Osteocyte (in vitro differentiated cells): ENCODE data around the gene PLEK2. TPM values are rescaled to one million over a fixed set of nuclear protein-coding genes. Genes with fewer than 3 reads are reported as not detected.

Experiments used
- DNase-seq: peaks from one replicate; pipeline ENCODE4 v3.0.0; 2021; ENCODE audit warnings: mixed read lengths; ENCODE audit not compliant: unreplicated experiment; ENCODE audit errors: extremely low spot score
- H3K27ac Mint-ChIP-seq: one replicate; pipeline ENCODE4 v1.8.0; 2021; ENCODE audit warnings: mild to moderate bottlenecking, mixed read lengths; ENCODE audit not compliant: unreplicated experiment
- H3K27me3 Mint-ChIP-seq: one replicate; pipeline ENCODE4 v1.8.0; 2021; ENCODE audit warnings: mixed read lengths; ENCODE audit not compliant: unreplicated experiment
- H3K36me3 Mint-ChIP-seq: one replicate; pipeline ENCODE4 v1.8.0; 2021; ENCODE audit warnings: mixed read lengths; ENCODE audit not compliant: unreplicated experiment
- H3K4me1 Mint-ChIP-seq: one replicate; pipeline ENCODE4 v1.8.0; 2021; ENCODE audit warnings: mixed read lengths; ENCODE audit not compliant: unreplicated experiment
- H3K4me3 Mint-ChIP-seq: one replicate; pipeline ENCODE4 v1.8.0; 2021; ENCODE audit warnings: mild to moderate bottlenecking, moderate library complexity, mixed read lengths; ENCODE audit not compliant: unreplicated experiment
- H3K9me3 Mint-ChIP-seq: one replicate; pipeline ENCODE4 v1.8.0; 2021; ENCODE audit warnings: mixed read lengths; ENCODE audit not compliant: unreplicated experiment
- CTCF ChIP-seq: fragments of 200-600 bp; sonication (generic); IDR thresholded peaks from 2 replicates; pipeline ENCODE4 v1.5.0; 2021; ENCODE audit warnings: antibody characterized with exemption, mild to moderate bottlenecking, moderate library complexity
- total RNA-seq: library from RNA; stranded (reverse); gene quantifications from 2 replicates; pipeline ENCODE4 v1.2.1, GENCODE V29; 2021

The PLEK2 gene
- total RNA-seq, 1 donor from 2014 or later: not detected

GRCh38 chr14:67423424-67423823 lies 11.5 kb upstream of the PLEK2 start:
- Mint-ChIP-seq H3K9me3 (no peaks in the 10 kb centered on the region), H3K4me3 (no peak overlapping the region), H3K36me3 (no peaks in the 10 kb centered on the region), H3K27ac (no peak overlapping the region), H3K4me1 (no peaks in the 10 kb centered on the region), H3K27me3 (peaks cover 8% of the 10 kb centered on the region)
- no peak for TF ChIP-seq CTCF
- no peak for DNase-seq

GRCh38 chr14:67421356-67422224 lies 9.6 kb upstream of the PLEK2 start:
- no peaks in the 10 kb centered on the region for H3K36me3 Mint-ChIP-seq
- no peak for TF ChIP-seq CTCF
- H3K4me3 Mint-ChIP-seq: no peak overlapping the region
- no peak for DNase-seq
- no peak overlapping the region for H3K27ac Mint-ChIP-seq
- H3K4me1 Mint-ChIP-seq: no peaks in the 10 kb centered on the region
- H3K9me3 Mint-ChIP-seq: no peaks in the 10 kb centered on the region
- H3K27me3 Mint-ChIP-seq: peaks cover 8% of the 10 kb centered on the region

- Mint-ChIP-seq H3K4me3 (no peak overlapping the region), H3K9me3 (no peaks in the 10 kb centered on the region), H3K27me3 (peaks cover 4% of the 10 kb centered on the region), H3K27ac (no peak overlapping the region), H3K4me1 (no peaks in the 10 kb centered on the region), H3K36me3 (no peaks in the 10 kb centered on the region)
- TF ChIP-seq CTCF: no peak
- no peak for DNase-seq
These were observed 8.3 kb upstream of the PLEK2 start for GRCh38 chr14:67420102-67420739.

GRCh38 chr14:67418401-67419191 lies 6.6 kb upstream of the PLEK2 start:
- Mint-ChIP-seq H3K27ac (no peak overlapping the region), H3K4me3 (no peak overlapping the region), H3K36me3 (no peaks in the 10 kb centered on the region), H3K9me3 (no peaks in the 10 kb centered on the region), H3K27me3 (no peaks in the 10 kb centered on the region), H3K4me1 (peaks cover 10% of the 10 kb centered on the region)
- DNase-seq: no peak
- no peak for TF ChIP-seq CTCF

- Mint-ChIP-seq H3K9me3 (no peaks in the 10 kb centered on the region), H3K27me3 (no peaks in the 10 kb centered on the region), H3K4me1 (peaks cover 10% of the 10 kb centered on the region), H3K4me3 (no peak overlapping the region), H3K36me3 (no peaks in the 10 kb centered on the region), H3K27ac (no peak overlapping the region)
- no peak for TF ChIP-seq CTCF
- no peak for DNase-seq
These were observed 5.7 kb upstream of the PLEK2 start for GRCh38 chr14:67417633-67418032.
